Activated CD4-positive, CD25-positive, alpha-beta regulatory T cell treated with anti-CD3 and anti-CD28 coated beads, Interleukin-2, amount 50 U/mL, for 16 hours (primary cell): ENCODE results near the gene TNNI3K.

Experiments
- DNase-seq: peaks from one replicate; pipeline ENCODE4 v3.0.0-alpha.2; 2020; ENCODE audit warnings: low read depth, low spot score

Gene TNNI3K

GRCh38 chr1:74436078-74436477 lies 200.9 kb downstream of the TNNI3K start:
- no peak for DNase-seq

GRCh38 chr1:74437035-74437434 lies 201.8 kb downstream of the TNNI3K start:
- no peak for DNase-seq

GRCh38 chr1:74452035-74452434 lies 216.8 kb downstream of the TNNI3K start:
- DNase-seq = no peak

GRCh38 chr1:74453277-74453676 lies 218.1 kb downstream of the TNNI3K start:
- DNase-seq = no peak

- no peak for DNase-seq
Observed at GRCh38 chr1:74455390-74455789, 220.2 kb downstream of the TNNI3K start.

GRCh38 chr1:74457253-74457652 lies 222.1 kb downstream of the TNNI3K start:
- DNase-seq = no peak

- DNase-seq = no peak
Observed at GRCh38 chr1:74463333-74463988, 228.3 kb downstream of the TNNI3K start.

GRCh38 chr1:74464037-74464436 lies 228.8 kb downstream of the TNNI3K start:
- DNase-seq = no peak

GRCh38 chr1:74465193-74465681 lies 230.1 kb downstream of the TNNI3K start:
- no peak for DNase-seq

- no peak for DNase-seq
Observed at GRCh38 chr1:74467786-74468377, 232.7 kb downstream of the TNNI3K start.

- no peak for DNase-seq
Observed at GRCh38 chr1:74468982-74469603, 233.9 kb downstream of the TNNI3K start.

GRCh38 chr1:74470251-74470650 lies 235.1 kb downstream of the TNNI3K start:
- no peak for DNase-seq

- no peak for DNase-seq
Observed at GRCh38 chr1:74470936-74471335, 235.7 kb downstream of the TNNI3K start.

GRCh38 chr1:74471470-74471869 lies 236.3 kb downstream of the TNNI3K start:
- no peak for DNase-seq

- no peak for DNase-seq
Observed at GRCh38 chr1:74474585-74474984, 239.4 kb downstream of the TNNI3K start.

GRCh38 chr1:74478979-74479378 lies 243.8 kb downstream of the TNNI3K start:
- no peak for DNase-seq

- no peak for DNase-seq
Observed at GRCh38 chr1:74480068-74480467, 244.9 kb downstream of the TNNI3K start.

- no peak for DNase-seq
Observed at GRCh38 chr1:74481607-74482006, 246.4 kb downstream of the TNNI3K start.

- no peak for DNase-seq
Observed at GRCh38 chr1:74485622-74486021, 250.4 kb downstream of the TNNI3K start.

GRCh38 chr1:74486036-74486435 lies 250.8 kb downstream of the TNNI3K start:
- DNase-seq = no peak

- DNase-seq = no peak
Observed at GRCh38 chr1:74496669-74497068, 261.5 kb downstream of the TNNI3K start.

- DNase-seq = no peak
Observed at GRCh38 chr1:74498901-74499300, 263.7 kb downstream of the TNNI3K start.

GRCh38 chr1:74502432-74502831 lies 267.2 kb downstream of the TNNI3K start:
- no peak for DNase-seq
